Measurements from ENCODE around the gene CCDC127. TPM values are rescaled to one million over a fixed set of nuclear protein-coding genes. Genes with fewer than 3 reads are reported as not detected.
"Not testable (repeated sequence)": the region's sequence is repeated elsewhere in the genome, so short reads cannot be mapped to it uniquely, and the experiment has no call there.

The CCDC127 gene
- total and polyA plus RNA-seq, 4 donors, result 7.8 to 21.0 (median 12.7) TPM

- WGBS (ENCODE audit: insufficient coverage), result 89% methylated on average over 23 of the region's 23 CpGs
- Histone ChIP-seq H3K4me3 (ENCODE audit: low read depth, low read length) (no peak overlapping the region), H3K36me3 (ENCODE audit: control insufficient read depth, insufficient read depth, low read length) (peaks cover 53% of the 10 kb centered on the region), H3K9me3 (ENCODE audit: control insufficient read depth, insufficient read depth, low read length) (no peaks in the 10 kb centered on the region), H3K27ac (ENCODE audit: low read depth, low read length) (no peak overlapping the region), H3K4me1 (ENCODE audit: control insufficient read depth, insufficient read depth, low read length) (peaks cover 32% of the 10 kb centered on the region), H3K27me3 (ENCODE audit: control insufficient read depth, insufficient read depth, low read length) (no peaks in the 10 kb centered on the region)
- no peak for DNase-seq (ENCODE audit: low read depth in 4 of 6, low spot score in 6 of 6)
Measured at GRCh38 chr5:171801-172331, 46.1 kb downstream of the CCDC127 start.

GRCh38 chr5:170971-171800 is 46.8 kb downstream of the CCDC127 start:
- peaks cover 32% of the 10 kb centered on the region for H3K4me1 ChIP-seq (ENCODE audit: control insufficient read depth, insufficient read depth, low read length)
- H3K36me3 ChIP-seq (ENCODE audit: control insufficient read depth, insufficient read depth, low read length), result peaks cover 53% of the 10 kb centered on the region
- peak in 1 of 6 donors; percentile 50 for DNase-seq (ENCODE audit: low read depth in 4 of 6, low spot score in 6 of 6)
- WGBS (ENCODE audit: insufficient coverage), result 53% methylated on average over 37 of the region's 37 CpGs
- no peaks in the 10 kb centered on the region for H3K27me3 ChIP-seq (ENCODE audit: control insufficient read depth, insufficient read depth, low read length)
- no peaks in the 10 kb centered on the region for H3K9me3 ChIP-seq (ENCODE audit: control insufficient read depth, insufficient read depth, low read length)
- no peak overlapping the region for H3K27ac ChIP-seq (ENCODE audit: low read depth, low read length)
- H3K4me3 ChIP-seq (ENCODE audit: low read depth, low read length), result no peak overlapping the region

- no peak overlapping the region for H3K4me3 ChIP-seq (ENCODE audit: low read depth, low read length)
- no peak for DNase-seq (ENCODE audit: low read depth in 4 of 6, low spot score in 6 of 6)
- peaks cover 42% of the 10 kb centered on the region for H3K36me3 ChIP-seq (ENCODE audit: control insufficient read depth, insufficient read depth, low read length)
- no peak overlapping the region for H3K27ac ChIP-seq (ENCODE audit: low read depth, low read length)
- WGBS (ENCODE audit: insufficient coverage), result 92% methylated on average over 10 of the region's 12 CpGs
- no peaks in the 10 kb centered on the region for H3K9me3 ChIP-seq (ENCODE audit: control insufficient read depth, insufficient read depth, low read length)
- H3K27me3 ChIP-seq (ENCODE audit: control insufficient read depth, insufficient read depth, low read length), result no peaks in the 10 kb centered on the region
- peaks cover 32% of the 10 kb centered on the region for H3K4me1 ChIP-seq (ENCODE audit: control insufficient read depth, insufficient read depth, low read length)
Measured at GRCh38 chr5:169728-170094, 48.2 kb downstream of the CCDC127 start.

- no peak overlapping the region for H3K4me3 ChIP-seq (ENCODE audit: low read depth, low read length)
- H3K4me1 ChIP-seq (ENCODE audit: control insufficient read depth, insufficient read depth, low read length), result peaks cover 32% of the 10 kb centered on the region
- no peaks in the 10 kb centered on the region for H3K27me3 ChIP-seq (ENCODE audit: control insufficient read depth, insufficient read depth, low read length)
- 76% methylated on average over 31 of the region's 32 CpGs for WGBS (ENCODE audit: insufficient coverage)
- peaks cover 41% of the 10 kb centered on the region for H3K36me3 ChIP-seq (ENCODE audit: control insufficient read depth, insufficient read depth, low read length)
- H3K27ac ChIP-seq (ENCODE audit: low read depth, low read length), result no peak overlapping the region
- DNase-seq (ENCODE audit: low read depth in 4 of 6, low spot score in 6 of 6), result peak in 2 of 6 donors; percentile 5 to 29
- no peaks in the 10 kb centered on the region for H3K9me3 ChIP-seq (ENCODE audit: control insufficient read depth, insufficient read depth, low read length)
Measured at GRCh38 chr5:169071-169727, 48.8 kb downstream of the CCDC127 start.

GRCh38 chr5:167982-168660 is 49.8 kb downstream of the CCDC127 start:
- Histone ChIP-seq H3K9me3 (ENCODE audit: control insufficient read depth, insufficient read depth, low read length) (no peaks in the 10 kb centered on the region), H3K4me3 (ENCODE audit: low read depth, low read length) (no peak overlapping the region), H3K27me3 (ENCODE audit: control insufficient read depth, insufficient read depth, low read length) (no peaks in the 10 kb centered on the region), H3K4me1 (ENCODE audit: control insufficient read depth, insufficient read depth, low read length) (peaks cover 32% of the 10 kb centered on the region), H3K36me3 (ENCODE audit: control insufficient read depth, insufficient read depth, low read length) (peaks cover 35% of the 10 kb centered on the region), H3K27ac (ENCODE audit: low read depth, low read length) (no peak overlapping the region)
- WGBS (ENCODE audit: insufficient coverage), result 80% methylated on average over 10 of the region's 18 CpGs
- DNase-seq (ENCODE audit: low read depth in 4 of 6, low spot score in 6 of 6), result peak in 2 of 6 donors; percentile 10 to 40

- WGBS (ENCODE audit: insufficient coverage), result 98% methylated on average over 5 of the region's 7 CpGs
- DNase-seq (ENCODE audit: low read depth in 4 of 6, low spot score in 6 of 6), result no peak
- Histone ChIP-seq H3K9me3 (ENCODE audit: control insufficient read depth, insufficient read depth, low read length) (no peaks in the 10 kb centered on the region), H3K36me3 (ENCODE audit: control insufficient read depth, insufficient read depth, low read length) (peaks cover 35% of the 10 kb centered on the region), H3K27me3 (ENCODE audit: control insufficient read depth, insufficient read depth, low read length) (no peaks in the 10 kb centered on the region), H3K27ac (ENCODE audit: low read depth, low read length) (no peak overlapping the region), H3K4me1 (ENCODE audit: control insufficient read depth, insufficient read depth, low read length) (peaks cover 32% of the 10 kb centered on the region), H3K4me3 (ENCODE audit: low read depth, low read length) (no peak overlapping the region)
Measured at GRCh38 chr5:167511-167910, 50.4 kb downstream of the CCDC127 start.

- no peaks in the 10 kb centered on the region for H3K9me3 ChIP-seq (ENCODE audit: control insufficient read depth, insufficient read depth, low read length)
- no peak for DNase-seq (ENCODE audit: low read depth in 4 of 6, low spot score in 6 of 6)
- peaks cover 35% of the 10 kb centered on the region for H3K36me3 ChIP-seq (ENCODE audit: control insufficient read depth, insufficient read depth, low read length)
- no peaks in the 10 kb centered on the region for H3K27me3 ChIP-seq (ENCODE audit: control insufficient read depth, insufficient read depth, low read length)
- H3K4me3 ChIP-seq (ENCODE audit: low read depth, low read length), result no peak overlapping the region
- no peak overlapping the region for H3K27ac ChIP-seq (ENCODE audit: low read depth, low read length)
- H3K4me1 ChIP-seq (ENCODE audit: control insufficient read depth, insufficient read depth, low read length), result peaks cover 32% of the 10 kb centered on the region
- 82% methylated on average over 16 of the region's 27 CpGs for WGBS (ENCODE audit: insufficient coverage)
Measured at GRCh38 chr5:166441-167372, 51.2 kb downstream of the CCDC127 start.

- H3K27ac ChIP-seq (ENCODE audit: low read depth, low read length); DNase-seq (ENCODE audit: low read depth in 4 of 6, low spot score in 6 of 6); H3K4me3 ChIP-seq (ENCODE audit: low read depth, low read length); H3K9me3 ChIP-seq (ENCODE audit: control insufficient read depth, insufficient read depth, low read length); H3K27me3 ChIP-seq (ENCODE audit: control insufficient read depth, insufficient read depth, low read length): not testable (repeated sequence)
- Histone ChIP-seq H3K4me1 (ENCODE audit: control insufficient read depth, insufficient read depth, low read length) (peaks cover 21% of the 10 kb centered on the region), H3K36me3 (ENCODE audit: control insufficient read depth, insufficient read depth, low read length) (peaks cover 41% of the 10 kb centered on the region)
- WGBS (ENCODE audit: insufficient coverage), result 97% methylated on average over 24 of the region's 25 CpGs
Measured at GRCh38 chr5:164783-165182, 53.2 kb downstream of the CCDC127 start.

GRCh38 chr5:164244-164643 is 53.7 kb downstream of the CCDC127 start:
- no peak for DNase-seq (ENCODE audit: low read depth in 4 of 6, low spot score in 6 of 6)
- WGBS (ENCODE audit: insufficient coverage), result 82% methylated on average over 13 of the region's 14 CpGs
- no peaks in the 10 kb centered on the region for H3K27me3 ChIP-seq (ENCODE audit: control insufficient read depth, insufficient read depth, low read length)

More at GRCh38 chr5:164244-164643, 53.7 kb downstream of the CCDC127 start:
- no peak overlapping the region for H3K27ac ChIP-seq (ENCODE audit: low read depth, low read length)
- H3K4me1 ChIP-seq (ENCODE audit: control insufficient read depth, insufficient read depth, low read length), result peaks cover 16% of the 10 kb centered on the region
- peaks cover 39% of the 10 kb centered on the region for H3K36me3 ChIP-seq (ENCODE audit: control insufficient read depth, insufficient read depth, low read length)
- H3K9me3 ChIP-seq (ENCODE audit: control insufficient read depth, insufficient read depth, low read length), result no peaks in the 10 kb centered on the region
- no peak overlapping the region for H3K4me3 ChIP-seq (ENCODE audit: low read depth, low read length)
